ENCODE results near the gene GPR50.
A peak's percentile ranks its signal among the peaks of the same experiment; 100 is the strongest.

Gene GPR50

GRCh38 chrX:151176231-151176750, at the start of gene GPR50:
Gene GPR50 (plus strand): TSS chrX:151176584. CDS start chrX:151176722, 138 bp downstream.
- DNase-seq = no peak

- no peak for DNase-seq
Measured at GRCh38 chrX:151132531-151132930, 43.9 kb upstream of the GPR50 start.

GRCh38 chrX:151151665-151152267, 24.6 kb upstream of the GPR50 start:
- DNase-seq = peak in 12 of 56 donors; percentile 0 to 53 (median 4)

- DNase-seq = peak in 13 of 56 donors; percentile 0 to 30 (median 5)
Measured at GRCh38 chrX:151153086-151153485, 23.3 kb upstream of the GPR50 start.

GRCh38 chrX:151153667-151154066, 22.7 kb upstream of the GPR50 start:
- DNase-seq = no peak

- DNase-seq = no peak
Measured at GRCh38 chrX:151155234-151155633, 21.1 kb upstream of the GPR50 start.

GRCh38 chrX:151161690-151162089, 14.7 kb upstream of the GPR50 start:
- no peak for DNase-seq

- no peak for DNase-seq
Measured at GRCh38 chrX:151167791-151168345, 8.5 kb upstream of the GPR50 start.

GRCh38 chrX:151169783-151170182, 6.6 kb upstream of the GPR50 start:
- no peak for DNase-seq

GRCh38 chrX:151174581-151175282, 1.7 kb upstream of the GPR50 start:
- no peak for DNase-seq

GRCh38 chrX:151175283-151176062, 911 bp upstream of the GPR50 start:
- no peak for DNase-seq

- no peak for DNase-seq
Measured at GRCh38 chrX:151177141-151178027, 1.0 kb downstream of the GPR50 start.

GRCh38 chrX:151178746-151179145, 2.4 kb downstream of the GPR50 start:
- DNase-seq = no peak

GRCh38 chrX:151180400-151180799, 4.0 kb downstream of the GPR50 start:
- DNase-seq = no peak

- DNase-seq = no peak
Measured at GRCh38 chrX:151181088-151181487, 4.7 kb downstream of the GPR50 start.

GRCh38 chrX:151183233-151183753, 6.9 kb downstream of the GPR50 start:
- no peak for DNase-seq

- no peak for DNase-seq
Measured at GRCh38 chrX:151183912-151184565, 7.7 kb downstream of the GPR50 start.

- no peak for DNase-seq
Measured at GRCh38 chrX:151184705-151185104, 8.3 kb downstream of the GPR50 start.

GRCh38 chrX:151206871-151207270, 30.5 kb downstream of the GPR50 start:
- no peak for DNase-seq

GRCh38 chrX:151225843-151226242, 49.5 kb downstream of the GPR50 start:
- no peak for DNase-seq
